ENCODE measurements around the gene EVI5. TPM values are rescaled to one million over a fixed set of nuclear protein-coding genes. Genes with fewer than 3 reads are reported as not detected.

EVI5 gene
- total RNA-seq, 1 donor: 58.7 TPM

- DNase-seq (ENCODE audit: low read depth): no peak
- no peak for TF ChIP-seq CTCF (IDR thresholded peaks at IDR 0.05; ENCODE audit: insufficient read depth, low read depth, low read length)
- no peak overlapping the region for H3K4me3 ChIP-seq (ENCODE audit: low read depth, low read length)
These were observed 265.9 kb downstream of the EVI5 start for GRCh38 chr1:92519043-92519442.

DNA sequence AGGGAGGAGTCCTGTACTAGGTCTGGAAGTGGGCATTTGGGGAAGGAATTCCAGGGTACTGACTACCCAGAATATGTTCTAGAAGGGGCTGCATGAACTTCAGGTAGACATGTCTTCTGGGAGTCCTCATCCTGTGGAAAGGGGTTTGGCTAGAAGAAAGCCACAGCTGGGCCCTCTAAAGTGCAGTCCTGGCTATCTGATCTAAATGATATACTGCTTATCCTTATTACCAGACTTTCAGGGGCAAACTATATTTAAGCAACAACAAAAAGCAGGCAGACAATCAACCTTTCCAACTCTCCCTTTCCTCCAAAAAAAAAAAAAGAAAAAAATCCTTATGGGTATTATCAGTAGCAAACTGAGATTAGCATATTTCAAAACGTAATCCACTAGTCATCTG, 268.3 kb downstream of the EVI5 start:
- TF ChIP-seq CTCF (IDR thresholded peaks at IDR 0.05; ENCODE audit: insufficient read depth, low read depth, low read length): no peak
- H3K4me3 ChIP-seq (ENCODE audit: low read depth, low read length): no peak overlapping the region

DNA sequence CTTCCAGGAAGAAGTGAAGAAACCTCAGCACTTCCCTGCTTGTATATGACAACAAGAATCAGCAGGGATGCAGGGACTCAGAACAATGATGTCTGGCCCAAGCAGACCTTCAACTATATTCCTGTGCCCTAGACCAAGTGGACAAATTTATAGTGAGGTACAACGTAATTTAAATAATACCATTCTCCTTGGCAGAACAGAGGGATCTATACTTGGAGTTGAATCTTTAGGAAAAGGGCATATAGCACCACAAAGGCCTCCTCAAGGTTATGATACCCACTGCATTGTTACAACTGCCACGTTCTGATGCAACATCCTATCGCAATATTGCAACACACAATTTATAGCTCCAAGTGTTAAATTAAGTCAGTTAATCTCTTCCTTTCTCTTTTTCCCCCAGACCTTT, 269.1 kb downstream of the EVI5 start:
- no peak overlapping the region for H3K4me3 ChIP-seq (ENCODE audit: low read depth, low read length)
- peak; percentile 42 for DNase-seq (ENCODE audit: low read depth)
- no peak for TF ChIP-seq CTCF (IDR thresholded peaks at IDR 0.05; ENCODE audit: insufficient read depth, low read depth, low read length)

More for the DNA sequence above, 268.3 kb downstream of the EVI5 start:
- DNase-seq (ENCODE audit: low read depth): no peak

GRCh38 chr1:92511541-92511940, 273.4 kb downstream of the EVI5 start:
- no peak for TF ChIP-seq CTCF (IDR thresholded peaks at IDR 0.05; ENCODE audit: insufficient read depth, low read depth, low read length)
- DNase-seq (ENCODE audit: low read depth): no peak
- no peak overlapping the region for H3K4me3 ChIP-seq (ENCODE audit: low read depth, low read length)

DNA sequence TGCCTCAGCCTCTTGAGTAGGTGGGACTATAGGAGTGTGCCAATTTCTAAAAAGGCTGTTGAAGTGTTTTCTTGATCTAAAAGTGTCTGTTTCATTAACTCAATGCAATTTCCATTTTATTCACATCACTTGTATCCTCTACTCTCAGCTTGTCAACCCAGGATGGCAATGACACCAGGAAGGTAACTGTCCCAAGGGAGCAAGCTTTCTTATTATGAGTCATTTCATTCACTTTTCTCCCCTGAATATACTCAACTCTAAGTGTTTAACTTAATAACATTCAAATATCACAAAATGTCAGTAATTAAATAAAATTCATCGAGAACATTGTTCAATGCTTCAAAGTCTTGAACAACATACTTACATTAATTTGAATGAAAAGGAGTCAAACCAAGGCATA, 275.3 kb downstream of the EVI5 start:
- DNase-seq (ENCODE audit: low read depth): no peak
- TF ChIP-seq CTCF (IDR thresholded peaks at IDR 0.05; ENCODE audit: insufficient read depth, low read depth, low read length): no peak
- no peak overlapping the region for H3K4me3 ChIP-seq (ENCODE audit: low read depth, low read length)

- no peak for DNase-seq (ENCODE audit: low read depth)
- H3K4me3 ChIP-seq (ENCODE audit: low read depth, low read length): no peak overlapping the region
- TF ChIP-seq CTCF (IDR thresholded peaks at IDR 0.05; ENCODE audit: insufficient read depth, low read depth, low read length): no peak
These were observed 279.8 kb downstream of the EVI5 start for GRCh38 chr1:92505015-92505692.
